ENCODE results near the gene GRIK4. TPM values are rescaled to one million over a fixed set of nuclear protein-coding genes. Genes with fewer than 3 reads are reported as not detected.

The GRIK4 gene
- total RNA-seq, 1 donor from 2014 or later = 0.05 TPM

- DNase-seq (ENCODE audit: low spot score) (no peak), ATAC-seq (no peak)
These were observed 348.2 kb downstream of the GRIK4 start for GRCh38 chr11:120859552-120860295.

GRCh38 chr11:120863359-120863758 lies 351.8 kb downstream of the GRIK4 start:
- DNase-seq (ENCODE audit: low spot score) (no peak), ATAC-seq (no peak)

GRCh38 chr11:120867024-120867423 lies 355.5 kb downstream of the GRIK4 start:
- DNase-seq (ENCODE audit: low spot score) = no peak

GRCh38 chr11:120867531-120867930 lies 356.0 kb downstream of the GRIK4 start:
- no peak for DNase-seq (ENCODE audit: low spot score)
- ATAC-seq = no peak

More at GRCh38 chr11:120867024-120867423, 355.5 kb downstream of the GRIK4 start:
- no peak for ATAC-seq

GRCh38 chr11:120867988-120868387 lies 356.4 kb downstream of the GRIK4 start:
- ATAC-seq = no peak
- DNase-seq (ENCODE audit: low spot score) = no peak

GRCh38 chr11:120869097-120869496 lies 357.5 kb downstream of the GRIK4 start:
- no peak for DNase-seq (ENCODE audit: low spot score)
- ATAC-seq = no peak

- DNase-seq (ENCODE audit: low spot score) (no peak), ATAC-seq (no peak)
These were observed 358.0 kb downstream of the GRIK4 start for GRCh38 chr11:120869516-120870011.

GRCh38 chr11:120871194-120871593 lies 359.6 kb downstream of the GRIK4 start:
- no peak for DNase-seq (ENCODE audit: low spot score)
- no peak for ATAC-seq

GRCh38 chr11:120871924-120872323 lies 360.4 kb downstream of the GRIK4 start:
- DNase-seq (ENCODE audit: low spot score) (no peak), ATAC-seq (no peak)

GRCh38 chr11:120873966-120874735 lies 362.6 kb downstream of the GRIK4 start:
- DNase-seq (ENCODE audit: low spot score) (no peak), ATAC-seq (no peak)

- ATAC-seq (no peak), DNase-seq (ENCODE audit: low spot score) (no peak)
These were observed 364.4 kb downstream of the GRIK4 start for GRCh38 chr11:120875986-120876385.

GRCh38 chr11:120877746-120878365 lies 366.3 kb downstream of the GRIK4 start:
- DNase-seq (ENCODE audit: low spot score) (no peak), ATAC-seq (no peak)

GRCh38 chr11:120878781-120879180 lies 367.2 kb downstream of the GRIK4 start:
- DNase-seq (ENCODE audit: low spot score) = no peak
- no peak for ATAC-seq

- no peak for ATAC-seq
- no peak for DNase-seq (ENCODE audit: low spot score)
These were observed 369.1 kb downstream of the GRIK4 start for GRCh38 chr11:120880498-120881175.

- DNase-seq (ENCODE audit: low spot score) = no peak
- ATAC-seq = no peak
These were observed 370.0 kb downstream of the GRIK4 start for GRCh38 chr11:120881596-120881995.

GRCh38 chr11:120882175-120882574 lies 370.6 kb downstream of the GRIK4 start:
- DNase-seq (ENCODE audit: low spot score) (no peak), ATAC-seq (no peak)

GRCh38 chr11:120883404-120884080 lies 372.0 kb downstream of the GRIK4 start:
- peak; percentile 52 for ATAC-seq
- DNase-seq (ENCODE audit: low spot score) = no peak

- no peak for ATAC-seq
- no peak for DNase-seq (ENCODE audit: low spot score)
These were observed 372.8 kb downstream of the GRIK4 start for GRCh38 chr11:120884154-120885020.

GRCh38 chr11:120890609-120891320 lies 379.2 kb downstream of the GRIK4 start:
- ATAC-seq = peak; percentile 30
- no peak for DNase-seq (ENCODE audit: low spot score)
